ENCODE data around the gene PSD2. TPM values are rescaled to one million over a fixed set of nuclear protein-coding genes. Genes with fewer than 3 reads are reported as not detected.

Gene PSD2
- total and polyA plus RNA-seq, 10 of the 15 experiments (the other 5 are each of a cell fraction or from before 2014, with no cell fraction given) = 0.02 to 0.14 (median 0.03) TPM; not detected in 5

- SMC1A ChIA-PET (ENCODE audit: uncharacterized antibody, unreplicated experiment) = interaction anchor here (8.7 kb wide), 1 partner anchor 129 kb away, joined by 166 read pairs; no protein-coding TSS in a partner anchor
- no peak overlapping the region for H3K9ac ChIP-seq (ENCODE audit: control insufficient read depth, insufficient read depth, low read length)
- no peak overlapping the region for H3K27ac ChIP-seq (ENCODE audit: control insufficient read depth, insufficient read depth)
- CTCF ChIA-PET = interaction anchor here (0.8 kb wide), 1 partner anchor 146 kb away, joined by 4 read pairs; no protein-coding TSS in a partner anchor
- POLR2A ChIA-PET = no interaction called here
- H4K20me1 ChIP-seq (ENCODE audit: control insufficient read depth, insufficient read depth) = no peaks in the 10 kb centered on the region
- no peaks in the 10 kb centered on the region for H3K79me2 ChIP-seq (ENCODE audit: control insufficient read depth, insufficient read depth, low read length)
- H3K27me3 ChIP-seq (replicated peaks in 1 of 2; ENCODE audit: control insufficient read depth in 2 of 2, insufficient read depth in 2 of 2, low read length in 1 of 2) = peaks cover 11 to 20% of the 10 kb centered on the region in 2 experiments
- no peak for FAIRE-seq
- WGBS (ENCODE audit: insufficient coverage, insufficient replicate concordance, low lambda C conversion rate, missing lambda C conversion rate) = 26% methylated on average over 3 of the region's 3 CpGs
- no peaks in the 10 kb centered on the region for H3K4me1 ChIP-seq (ENCODE audit: control insufficient read depth, insufficient read depth, low read length)
- no peak overlapping the region for H3K4me2 ChIP-seq (ENCODE audit: control insufficient read depth, insufficient read depth)
- no peaks in the 10 kb centered on the region for H3K9me3 ChIP-seq (replicated peaks; ENCODE audit: control insufficient read depth, insufficient read depth, low read length)
- no peak overlapping the region for H3K4me3 ChIP-seq
- no TSS peak for BruUV-seq (replicated peaks)
- H3K36me3 ChIP-seq (ENCODE audit: control insufficient read depth in 2 of 2, insufficient read depth in 2 of 2, low read length in 1 of 2) = no peaks in the 10 kb centered on the region
- TF ChIP-seq PML (IDR thresholded peaks at IDR 0.05; ENCODE audit: low read length) = no peak
- TF ChIP-seq SIX5 (IDR thresholded peaks at IDR 0.05; ENCODE audit: low read depth, low read length, severe bottlenecking) = no peak
- TF ChIP-seq ZBTB40 (IDR thresholded peaks at IDR 0.05; ENCODE audit: borderline replicate concordance) = no peak
- no peak for TF ChIP-seq FOS (IDR thresholded peaks at IDR 0.05; ENCODE audit: borderline replicate concordance, extremely low read depth, insufficient read length)
- no peak for TF ChIP-seq PBX3 (IDR thresholded peaks at IDR 0.05; ENCODE audit: insufficient replicate concordance, low read depth, low read length)
- no peak for TF ChIP-seq ZBTB4 (CRISPR knock-in tag; IDR thresholded peaks at IDR 0.05)
- no peak for TF ChIP-seq ATF2 (IDR thresholded peaks at IDR 0.05; ENCODE audit: low read length)
- TF ChIP-seq ZBED1 (IDR thresholded peaks at IDR 0.05; ENCODE audit: borderline replicate concordance) = no peak
- TF ChIP-seq LARP7 (IDR thresholded peaks at IDR 0.05) = no peak
- RAD21 ChIA-PET (ENCODE audit: unreplicated experiment) = interaction anchor here (1.0 to 1.5 kb wide), 2 partner anchors 51 to 125 kb away, joined by 3 read pairs; no protein-coding TSS in a partner anchor
- intact Hi-C loops (cut with micrococcal nuclease; ENCODE audit: unreplicated experiment) = no loop called here
- H2AFZ ChIP-seq (ENCODE audit: control insufficient read depth, low read depth, low read length) = no peak overlapping the region
- ATAC-seq = no peak
- DNase-seq (ENCODE audit: low read depth, low spot score) = no peak
- in situ Hi-C loops (cut with MboI) = loop anchor here (5.0 kb wide), 1 partner anchor 129 kb away; no protein-coding TSS in a partner anchor
These were observed 34.6 kb upstream of the PSD2 start for GRCh38 chr5:139761057-139761450.

Data from GM12878 (cell line).